Stimulated activated effector memory CD8-positive, alpha-beta T cell treated with anti-CD3 and anti-CD28 coated beads, Interleukin-12 subunit alpha, Interleukin-12 subunit beta, amount 100 ng/mL, for 72 hours (primary cell): ENCODE measurements around the gene TENM3.

Experiments
- ATAC-seq: fragments of 150-1000 bp; cut with Tn5 transposase; 2 replicates; pipeline ENCODE4 v1.10.0; 2021
- DNase-seq, 2 donors: peaks; one replicate each; pipeline ENCODE4 v3.0.0; 2021 to 2022; ENCODE audit warnings: low spot score in 2 of 2
- H3K27ac Mint-ChIP-seq: one replicate; pipeline ENCODE4 v1.8.0; 2022; ENCODE audit warnings: mild to moderate bottlenecking, mixed read lengths
- H3K36me3 Mint-ChIP-seq: one replicate; pipeline ENCODE4 v1.8.0; 2022; ENCODE audit warnings: mild to moderate bottlenecking, mixed read lengths
- H3K4me1 Mint-ChIP-seq: one replicate; pipeline ENCODE4 v1.8.0; 2022; ENCODE audit warnings: mixed read lengths
- H3K4me3 Mint-ChIP-seq: one replicate; pipeline ENCODE4 v1.8.0; 2022; ENCODE audit warnings: mild to moderate bottlenecking, mixed read lengths
- H3K9me3 Mint-ChIP-seq: one replicate; pipeline ENCODE4 v1.8.0; 2022; ENCODE audit warnings: mixed read lengths

The TENM3 gene

GRCh38 chr4:182257503-182257902 lies 14.3 kb downstream of the TENM3 start:
- no peak for DNase-seq
- ATAC-seq: no peak
- H3K36me3 Mint-ChIP-seq: no peaks in the 10 kb centered on the region
- no peak overlapping the region for H3K4me3 Mint-ChIP-seq
- H3K9me3 Mint-ChIP-seq: peaks cover 7% of the 10 kb centered on the region
- no peaks in the 10 kb centered on the region for H3K4me1 Mint-ChIP-seq
- no peak overlapping the region for H3K27ac Mint-ChIP-seq

- Mint-ChIP-seq H3K9me3 (peaks cover 7% of the 10 kb centered on the region), H3K4me3 (no peak overlapping the region), H3K4me1 (no peaks in the 10 kb centered on the region), H3K36me3 (no peaks in the 10 kb centered on the region), H3K27ac (no peak overlapping the region)
- ATAC-seq: no peak
- DNase-seq: no peak
These were observed 15.3 kb downstream of the TENM3 start for GRCh38 chr4:182258441-182259000.

GRCh38 chr4:182261651-182262223 lies 18.5 kb downstream of the TENM3 start:
- Mint-ChIP-seq H3K4me3 (no peak overlapping the region), H3K36me3 (no peaks in the 10 kb centered on the region), H3K27ac (no peak overlapping the region), H3K9me3 (peaks cover 7% of the 10 kb centered on the region), H3K4me1 (no peaks in the 10 kb centered on the region)
- ATAC-seq: no peak
- no peak for DNase-seq

- H3K36me3 Mint-ChIP-seq: no peaks in the 10 kb centered on the region
- no peak overlapping the region for H3K4me3 Mint-ChIP-seq
- H3K4me1 Mint-ChIP-seq: no peaks in the 10 kb centered on the region
- no peak for ATAC-seq
- peaks cover 4% of the 10 kb centered on the region for H3K9me3 Mint-ChIP-seq
- no peak for DNase-seq
- H3K27ac Mint-ChIP-seq: no peak overlapping the region
These were observed 20.4 kb downstream of the TENM3 start for GRCh38 chr4:182263562-182263961.

- ATAC-seq (no peak), DNase-seq (no peak)
- Mint-ChIP-seq H3K4me3 (no peak overlapping the region), H3K4me1 (no peaks in the 10 kb centered on the region), H3K9me3 (peaks cover 4% of the 10 kb centered on the region), H3K36me3 (no peaks in the 10 kb centered on the region), H3K27ac (no peak overlapping the region)
These were observed 21.0 kb downstream of the TENM3 start for GRCh38 chr4:182264139-182264752.

- no peak for ATAC-seq
- Mint-ChIP-seq H3K36me3 (no peaks in the 10 kb centered on the region), H3K9me3 (peaks cover 3% of the 10 kb centered on the region), H3K4me1 (no peaks in the 10 kb centered on the region), H3K27ac (no peak overlapping the region), H3K4me3 (no peak overlapping the region)
- no peak for DNase-seq
These were observed 22.7 kb downstream of the TENM3 start for GRCh38 chr4:182265881-182266280.

- H3K4me1 Mint-ChIP-seq: no peaks in the 10 kb centered on the region
- no peak for ATAC-seq
- no peak overlapping the region for H3K27ac Mint-ChIP-seq
- H3K9me3 Mint-ChIP-seq: peaks cover 3% of the 10 kb centered on the region
- H3K4me3 Mint-ChIP-seq: no peak overlapping the region
- no peaks in the 10 kb centered on the region for H3K36me3 Mint-ChIP-seq
- DNase-seq: no peak
These were observed 23.8 kb downstream of the TENM3 start for GRCh38 chr4:182267048-182267447.

- H3K36me3 Mint-ChIP-seq: no peaks in the 10 kb centered on the region
- H3K4me1 Mint-ChIP-seq: no peaks in the 10 kb centered on the region
- peaks cover 5% of the 10 kb centered on the region for H3K9me3 Mint-ChIP-seq
- no peak overlapping the region for H3K27ac Mint-ChIP-seq
- ATAC-seq (no peak), DNase-seq (no peak)
- H3K4me3 Mint-ChIP-seq: no peak overlapping the region
These were observed 25.8 kb downstream of the TENM3 start for GRCh38 chr4:182268966-182269365.

- DNase-seq (no peak), ATAC-seq (no peak)
- H3K27ac Mint-ChIP-seq: no peak overlapping the region
- H3K4me3 Mint-ChIP-seq: no peak overlapping the region
- no peaks in the 10 kb centered on the region for H3K4me1 Mint-ChIP-seq
- H3K36me3 Mint-ChIP-seq: no peaks in the 10 kb centered on the region
- H3K9me3 Mint-ChIP-seq: peaks cover 5% of the 10 kb centered on the region
These were observed 28.5 kb downstream of the TENM3 start for GRCh38 chr4:182271731-182272130.

GRCh38 chr4:182272151-182272550 lies 28.9 kb downstream of the TENM3 start:
- Mint-ChIP-seq H3K4me1 (no peaks in the 10 kb centered on the region), H3K36me3 (no peaks in the 10 kb centered on the region), H3K27ac (no peak overlapping the region), H3K9me3 (peaks cover 5% of the 10 kb centered on the region), H3K4me3 (no peak overlapping the region)
- DNase-seq: no peak
- ATAC-seq: no peak

- H3K36me3 Mint-ChIP-seq: no peaks in the 10 kb centered on the region
- H3K9me3 Mint-ChIP-seq: peaks cover 5% of the 10 kb centered on the region
- no peak overlapping the region for H3K27ac Mint-ChIP-seq
- H3K4me3 Mint-ChIP-seq: no peak overlapping the region
- no peaks in the 10 kb centered on the region for H3K4me1 Mint-ChIP-seq
- no peak for DNase-seq
- no peak for ATAC-seq
These were observed 30.2 kb downstream of the TENM3 start for GRCh38 chr4:182273191-182273935.

GRCh38 chr4:182276210-182277109 lies 33.3 kb downstream of the TENM3 start:
- ATAC-seq: no peak
- Mint-ChIP-seq H3K4me1 (no peaks in the 10 kb centered on the region), H3K36me3 (no peaks in the 10 kb centered on the region), H3K4me3 (no peak overlapping the region), H3K27ac (no peak overlapping the region), H3K9me3 (peaks cover 2% of the 10 kb centered on the region)
- no peak for DNase-seq

- Mint-ChIP-seq H3K27ac (no peak overlapping the region), H3K9me3 (peaks cover 2% of the 10 kb centered on the region), H3K4me3 (no peak overlapping the region), H3K36me3 (no peaks in the 10 kb centered on the region), H3K4me1 (no peaks in the 10 kb centered on the region)
- DNase-seq (no peak), ATAC-seq (no peak)
These were observed 34.2 kb downstream of the TENM3 start for GRCh38 chr4:182277377-182277776.

GRCh38 chr4:182278729-182279128 lies 35.5 kb downstream of the TENM3 start:
- Mint-ChIP-seq H3K4me1 (no peaks in the 10 kb centered on the region), H3K36me3 (no peaks in the 10 kb centered on the region), H3K27ac (no peak overlapping the region), H3K4me3 (no peak overlapping the region), H3K9me3 (peaks cover 3% of the 10 kb centered on the region)
- ATAC-seq (no peak), DNase-seq (no peak)

GRCh38 chr4:182280436-182281111 lies 37.4 kb downstream of the TENM3 start:
- H3K4me1 Mint-ChIP-seq: no peaks in the 10 kb centered on the region
- H3K9me3 Mint-ChIP-seq: peaks cover 5% of the 10 kb centered on the region
- no peak overlapping the region for H3K4me3 Mint-ChIP-seq
- ATAC-seq: no peak
- H3K27ac Mint-ChIP-seq: no peak overlapping the region
- DNase-seq: no peak
- H3K36me3 Mint-ChIP-seq: no peaks in the 10 kb centered on the region
